Thyroid gland (tissue), 4 donors: ENCODE results near the gene TANC1.

Experiments
- POLR2A ChIP-seq, 2 donors: fragments of 450-650 bp; IDR thresholded peaks; one replicate each; pipeline ENCODE4 v1.6.1; 2017; ENCODE audit warnings: antibody characterized with exemption in 2 of 2, mild to moderate bottlenecking in 2 of 2, moderate library complexity in 1 of 2
- TF ChIP-seq, protein P1 (sequence below), 6 experiments: fragments of 200-600 bp in 3 of 6; fragments of 450-650 bp in 3 of 6; sonication (generic) in 3 of 6; IDR thresholded peaks; one replicate each; pipeline ENCODE4 v1.5.1; 2016 to 2019; ENCODE audit warnings: antibody characterized with exemption in 6 of 6, mild to moderate bottlenecking in 2 of 6, inconsistent platforms in 1 of 6, moderate library complexity in 1 of 6

DNA sequence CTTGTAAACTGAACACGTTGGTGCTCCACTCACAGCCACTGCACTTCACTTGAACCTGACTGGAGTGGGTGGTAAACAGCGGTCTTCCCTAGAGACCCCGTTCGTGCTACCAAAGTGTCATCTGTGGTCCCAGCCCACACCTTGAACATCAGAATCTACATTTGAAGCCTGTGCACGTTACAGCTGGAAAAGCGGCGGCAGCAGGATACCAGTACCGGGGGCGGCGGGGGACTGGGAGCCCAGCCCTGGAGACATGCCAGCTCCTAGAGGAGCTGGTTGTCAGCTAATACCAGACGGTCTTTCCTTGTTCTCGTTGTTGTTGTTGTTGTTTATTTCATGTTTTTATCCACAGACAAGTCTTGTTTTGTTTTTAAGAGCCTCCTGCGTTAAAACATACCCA lies 161.4 kb downstream of the TANC1 start:
- TF ChIP-seq, protein P1, sequence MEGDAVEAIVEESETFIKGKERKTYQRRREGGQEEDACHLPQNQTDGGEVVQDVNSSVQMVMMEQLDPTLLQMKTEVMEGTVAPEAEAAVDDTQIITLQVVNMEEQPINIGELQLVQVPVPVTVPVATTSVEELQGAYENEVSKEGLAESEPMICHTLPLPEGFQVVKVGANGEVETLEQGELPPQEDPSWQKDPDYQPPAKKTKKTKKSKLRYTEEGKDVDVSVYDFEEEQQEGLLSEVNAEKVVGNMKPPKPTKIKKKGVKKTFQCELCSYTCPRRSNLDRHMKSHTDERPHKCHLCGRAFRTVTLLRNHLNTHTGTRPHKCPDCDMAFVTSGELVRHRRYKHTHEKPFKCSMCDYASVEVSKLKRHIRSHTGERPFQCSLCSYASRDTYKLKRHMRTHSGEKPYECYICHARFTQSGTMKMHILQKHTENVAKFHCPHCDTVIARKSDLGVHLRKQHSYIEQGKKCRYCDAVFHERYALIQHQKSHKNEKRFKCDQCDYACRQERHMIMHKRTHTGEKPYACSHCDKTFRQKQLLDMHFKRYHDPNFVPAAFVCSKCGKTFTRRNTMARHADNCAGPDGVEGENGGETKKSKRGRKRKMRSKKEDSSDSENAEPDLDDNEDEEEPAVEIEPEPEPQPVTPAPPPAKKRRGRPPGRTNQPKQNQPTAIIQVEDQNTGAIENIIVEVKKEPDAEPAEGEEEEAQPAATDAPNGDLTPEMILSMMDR (IDR thresholded peaks at IDR 0.05), result no peak
- no peak for TF ChIP-seq POLR2A (IDR thresholded peaks at IDR 0.05)
